ENCODE measurements around the gene TXNL1.
"Not testable (repeated sequence)": the region's sequence is repeated elsewhere in the genome, so short reads cannot be mapped to it uniquely, and the experiment has no call there.

TXNL1 gene

DNA sequence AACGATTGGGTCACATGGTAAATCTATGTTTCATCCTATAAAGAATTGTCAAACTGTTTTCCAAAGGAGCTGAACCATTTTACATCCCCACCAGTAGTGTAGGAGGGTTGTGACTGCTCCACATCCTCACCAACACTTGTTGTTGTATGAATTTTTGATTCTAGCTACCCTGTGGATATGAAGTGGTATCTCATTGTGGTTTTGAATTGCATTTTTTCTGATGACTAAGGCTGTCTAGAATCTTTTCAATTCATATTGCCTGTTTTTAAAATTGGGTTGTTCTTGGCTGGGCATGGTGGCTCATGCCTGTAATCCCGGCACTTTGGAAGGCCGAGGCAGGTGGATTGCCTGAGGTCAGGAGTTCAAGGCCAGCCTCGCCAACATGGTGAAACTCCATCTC lies 44.5 kb downstream of the TXNL1 start:
- TF ChIP-seq, protein P1, sequence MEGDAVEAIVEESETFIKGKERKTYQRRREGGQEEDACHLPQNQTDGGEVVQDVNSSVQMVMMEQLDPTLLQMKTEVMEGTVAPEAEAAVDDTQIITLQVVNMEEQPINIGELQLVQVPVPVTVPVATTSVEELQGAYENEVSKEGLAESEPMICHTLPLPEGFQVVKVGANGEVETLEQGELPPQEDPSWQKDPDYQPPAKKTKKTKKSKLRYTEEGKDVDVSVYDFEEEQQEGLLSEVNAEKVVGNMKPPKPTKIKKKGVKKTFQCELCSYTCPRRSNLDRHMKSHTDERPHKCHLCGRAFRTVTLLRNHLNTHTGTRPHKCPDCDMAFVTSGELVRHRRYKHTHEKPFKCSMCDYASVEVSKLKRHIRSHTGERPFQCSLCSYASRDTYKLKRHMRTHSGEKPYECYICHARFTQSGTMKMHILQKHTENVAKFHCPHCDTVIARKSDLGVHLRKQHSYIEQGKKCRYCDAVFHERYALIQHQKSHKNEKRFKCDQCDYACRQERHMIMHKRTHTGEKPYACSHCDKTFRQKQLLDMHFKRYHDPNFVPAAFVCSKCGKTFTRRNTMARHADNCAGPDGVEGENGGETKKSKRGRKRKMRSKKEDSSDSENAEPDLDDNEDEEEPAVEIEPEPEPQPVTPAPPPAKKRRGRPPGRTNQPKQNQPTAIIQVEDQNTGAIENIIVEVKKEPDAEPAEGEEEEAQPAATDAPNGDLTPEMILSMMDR (IDR thresholded peaks at IDR 0.05; ENCODE audit: insufficient read depth, low read depth, low read length, missing control alignments) = no peak
- DNase-seq (ENCODE audit: low read depth) = no peak
- H3K4me3 ChIP-seq (ENCODE audit: low read depth, low read length) = no peak overlapping the region

DNA sequence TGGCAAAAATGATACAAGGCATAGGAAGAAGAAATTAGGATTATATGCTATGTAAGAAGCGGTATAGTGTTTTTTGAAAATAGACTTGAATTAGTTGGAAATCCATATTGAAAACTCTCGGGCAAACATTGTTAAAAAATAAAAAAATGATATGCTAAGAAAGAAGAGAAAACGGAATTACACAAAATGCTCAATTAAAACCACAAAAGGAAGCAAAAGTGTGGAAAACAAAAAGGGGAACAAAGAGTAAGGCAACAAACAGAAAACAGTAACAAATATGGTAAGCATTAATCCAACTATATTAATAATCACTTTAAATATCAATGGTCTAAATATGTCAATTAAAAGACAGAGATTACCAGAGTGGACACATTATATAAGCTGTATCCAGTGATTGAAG lies 58.4 kb downstream of the TXNL1 start:
- no peak for DNase-seq (ENCODE audit: low read depth)
- TF ChIP-seq, protein P1 (IDR thresholded peaks at IDR 0.05; ENCODE audit: insufficient read depth, low read depth, low read length, missing control alignments) = no peak
- H3K4me3 ChIP-seq (ENCODE audit: low read depth, low read length) = no peak overlapping the region

DNA sequence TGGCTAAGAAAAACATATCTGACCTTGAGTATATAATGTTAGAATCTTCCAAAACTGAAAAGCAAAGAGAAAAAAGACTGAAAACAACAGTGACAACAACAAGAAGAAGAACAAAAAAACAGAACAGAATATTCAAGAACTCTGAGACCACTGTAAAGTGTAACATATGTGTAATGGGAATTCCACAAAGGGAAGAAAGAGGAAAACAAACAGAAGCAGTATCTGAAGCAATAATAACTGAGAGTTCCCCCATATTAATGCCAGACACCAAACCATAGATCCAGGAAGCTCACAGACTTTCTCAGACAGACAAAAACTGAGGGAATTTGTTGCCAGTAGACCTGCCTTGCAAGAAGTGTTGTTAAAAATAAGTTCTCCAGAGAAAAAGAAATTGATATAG lies 58.9 kb downstream of the TXNL1 start:
- TF ChIP-seq, protein P1 (IDR thresholded peaks at IDR 0.05; ENCODE audit: insufficient read depth, low read depth, low read length, missing control alignments) = no peak
- no peak for DNase-seq (ENCODE audit: low read depth)
- no peak overlapping the region for H3K4me3 ChIP-seq (ENCODE audit: low read depth, low read length)

DNA sequence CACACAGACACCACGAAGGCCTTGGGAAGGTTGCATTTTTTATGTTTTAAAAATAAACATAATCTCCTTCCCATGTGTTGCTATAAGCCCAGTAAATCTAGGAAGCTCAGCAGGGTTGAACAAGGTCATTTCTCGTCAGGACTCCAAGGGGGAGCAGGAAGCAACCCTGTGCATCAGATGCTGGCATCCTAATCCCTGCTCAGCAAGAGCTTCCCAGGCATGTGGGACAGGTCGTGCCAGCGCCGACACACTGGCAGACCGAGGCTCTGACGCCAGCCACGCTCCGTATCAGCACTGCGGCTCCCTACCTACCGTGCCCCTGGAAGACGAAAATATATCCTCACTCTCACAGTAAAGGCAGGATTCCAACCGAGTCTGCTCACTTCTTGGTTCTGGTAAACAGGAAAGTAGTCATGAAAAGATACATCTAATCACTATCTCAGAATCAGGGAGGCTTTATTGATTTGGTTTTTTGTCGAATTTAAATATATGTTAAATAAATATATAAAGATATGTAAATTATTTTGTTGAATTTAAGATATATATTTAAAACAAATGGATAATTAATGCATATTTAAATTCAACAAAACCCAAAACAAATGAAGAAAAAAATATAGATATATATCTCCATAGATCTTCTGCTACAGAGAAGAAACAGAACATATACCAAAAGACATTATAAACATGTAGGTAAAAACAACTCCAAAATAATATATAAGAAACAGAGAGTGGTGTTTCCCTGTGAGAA lies 61.4 kb downstream of the TXNL1 start:
- H3K4me3 ChIP-seq (ENCODE audit: low read depth, low read length) = no peak overlapping the region
- no peak for DNase-seq (ENCODE audit: low read depth)

DNA sequence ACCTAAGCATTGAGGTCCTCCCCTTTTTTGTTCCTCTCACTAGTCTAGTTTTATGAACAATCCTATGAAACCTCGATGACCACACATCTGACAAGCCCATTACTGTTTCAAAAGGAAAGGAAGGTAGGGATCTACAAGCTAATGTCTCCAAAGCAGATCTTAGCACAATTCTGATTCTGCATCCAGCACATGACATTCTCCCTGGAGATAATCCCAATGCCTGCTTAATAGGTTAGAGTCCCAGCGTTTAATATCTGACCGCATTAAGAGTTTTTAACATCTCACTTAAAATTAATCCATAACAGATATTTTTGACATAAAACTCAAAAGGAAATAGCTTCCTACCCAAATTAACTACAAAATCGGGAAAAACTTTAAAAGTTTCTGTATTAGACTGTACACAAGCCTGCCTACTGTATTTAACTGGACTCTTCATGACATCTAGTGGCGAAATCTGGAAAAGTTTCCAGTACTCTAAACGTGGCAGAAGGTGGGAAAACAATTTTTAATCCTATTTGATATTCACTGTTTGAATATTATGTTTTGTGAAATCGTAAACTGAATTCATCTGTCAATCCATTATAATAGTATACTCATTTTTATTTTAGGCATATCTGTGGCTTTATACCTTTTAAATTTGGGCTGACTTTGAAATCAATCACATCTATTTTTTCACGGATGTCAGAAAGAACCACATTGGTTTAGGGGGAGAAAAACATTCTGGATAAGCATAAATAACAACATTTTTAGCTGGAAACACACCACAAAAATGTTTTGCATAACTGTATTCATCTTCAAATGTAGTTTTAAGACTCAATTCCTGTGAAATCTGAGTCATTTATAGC lies 62.4 kb downstream of the TXNL1 start:
- no peak overlapping the region for H3K4me3 ChIP-seq (ENCODE audit: low read depth, low read length)
- TF ChIP-seq, protein P1 (IDR thresholded peaks at IDR 0.05; ENCODE audit: insufficient read depth, low read depth, low read length, missing control alignments) = peak; percentile 43
- DNase-seq (ENCODE audit: low read depth) = peak; percentile 51

More for the DNA sequence above, 61.4 kb downstream of the TXNL1 start:
- TF ChIP-seq, protein P1 (IDR thresholded peaks at IDR 0.05; ENCODE audit: insufficient read depth, low read depth, low read length, missing control alignments) = no peak

DNA sequence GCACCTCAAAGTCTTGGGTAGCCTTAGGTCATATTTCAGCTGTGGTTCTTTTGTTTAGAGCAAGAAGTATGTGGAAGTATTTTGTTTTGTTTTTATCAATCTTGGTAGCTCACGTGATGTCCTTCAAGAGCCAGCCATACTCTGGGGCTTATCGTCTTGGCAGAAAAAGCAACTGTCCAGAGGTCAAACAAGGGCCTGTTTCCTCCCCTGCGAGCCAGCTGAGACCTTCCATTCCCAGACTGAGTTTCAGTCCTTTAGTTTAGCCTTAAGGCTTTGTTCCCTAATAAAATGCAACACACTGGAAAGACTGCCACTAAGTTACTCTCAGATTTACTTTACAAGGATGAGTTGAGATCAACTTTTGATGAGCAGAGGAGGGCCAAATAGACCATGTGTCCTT lies 63.5 kb downstream of the TXNL1 start:
- DNase-seq (ENCODE audit: low read depth) = no peak
- TF ChIP-seq, protein P1 (IDR thresholded peaks at IDR 0.05; ENCODE audit: insufficient read depth, low read depth, low read length, missing control alignments) = no peak

DNA sequence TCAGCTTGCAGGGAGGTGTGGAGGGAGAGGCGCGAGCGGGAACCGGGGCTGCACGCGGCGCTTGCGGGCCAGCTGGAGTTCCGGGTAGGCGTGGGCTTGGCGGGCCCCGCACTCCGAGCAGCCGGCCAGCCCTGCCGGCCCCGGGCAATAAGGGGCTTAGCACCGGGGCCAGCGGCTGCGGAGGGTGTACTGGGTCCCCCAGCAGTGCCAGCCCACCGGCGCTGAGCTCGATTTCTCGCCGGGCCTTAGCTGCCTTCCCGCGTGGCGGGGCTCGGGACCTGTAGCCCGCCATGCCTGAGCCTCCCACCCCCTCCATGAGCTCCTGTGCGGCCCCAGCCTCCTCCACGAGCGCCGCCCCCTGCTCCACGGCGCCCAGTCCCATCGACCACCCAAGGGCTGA lies 66.1 kb downstream of the TXNL1 start:
- not testable (repeated sequence) for DNase-seq (ENCODE audit: low read depth); H3K4me3 ChIP-seq (ENCODE audit: low read depth, low read length)

More for the DNA sequence above, 63.5 kb downstream of the TXNL1 start:
- no peak overlapping the region for H3K4me3 ChIP-seq (ENCODE audit: low read depth, low read length)

All from GM12865 (cell line).